Testis (tissue), 3 donors: ENCODE measurements around the gene SAT1. TPM values are rescaled to one million over a fixed set of nuclear protein-coding genes. Genes with fewer than 3 reads are reported as not detected.

Experiments used
- DNase-seq: peaks from one replicate; pipeline ENCODE4 v3.0.0-alpha.2; 2019
- H3K27ac ChIP-seq, 2 donors: fragments of 200-600 bp; sonication (generic); one replicate each; pipeline ENCODE4 v1.5.1; 2019
- H3K27me3 ChIP-seq: fragments of 200-600 bp; sonication (generic); one replicate; pipeline ENCODE4 v1.5.1; 2019
- H3K36me3 ChIP-seq: fragments of 200-600 bp; sonication (generic); one replicate; pipeline ENCODE4 v1.5.1; 2017; ENCODE audit warnings: low read depth; ENCODE audit errors: missing control alignments
- H3K4me1 ChIP-seq: fragments of 200-600 bp; sonication (generic); one replicate; pipeline ENCODE4 v1.5.1; 2019
- H3K4me3 ChIP-seq, 2 donors: fragments of 200-600 bp; sonication (generic); one replicate each; pipeline ENCODE4 v1.5.1; 2017 to 2019
- H3K9me3 ChIP-seq: fragments of 200-600 bp; sonication (generic); one replicate; pipeline ENCODE4 v1.5.1; 2017
- CTCF ChIP-seq, 3 experiments: fragments of 450-650 bp in 2 of 3; fragments of 200-600 bp in 1 of 3; sonication (generic) in 1 of 3; IDR thresholded peaks; one replicate each; pipeline ENCODE4 v1.5.1; 2016 to 2019; ENCODE audit warnings: antibody characterized with exemption in 3 of 3, mild to moderate bottlenecking in 2 of 3, moderate library complexity in 1 of 3
- POLR2A ChIP-seq: fragments of 450-650 bp; IDR thresholded peaks from one replicate; pipeline ENCODE4 v1.6.1; 2017; ENCODE audit warnings: antibody characterized with exemption, mild to moderate bottlenecking, moderate library complexity
- WGBS, 2 donors: methylation state at CpG; one replicate each; pipeline ENCODE4 v1.1.5; 2018; 5-methylcytosine and 5-hydroxymethylcytosine counted together
- intact Hi-C: fragments of 100-400 bp; cut with DNase I; formaldehyde crosslinking; loops from one replicate; pipeline ENCODE4 v1.15.1; 2023; ENCODE audit warnings: low total_unique reads
- polyA plus RNA-seq: library from polyadenylated mRNA; stranded (reverse); fragments of 350-450 nt; fragmentation: Illumina TruSeq; extraction: RNeasy Lipid Tissue Mini Kit (QIAGEN cat#74804); gene quantifications from one replicate; pipeline ENCODE4 v1.2.3, GENCODE V29; 2014; ENCODE audit warnings: low read depth, low replicate concordance; ENCODE audit not compliant: insufficient read depth
- total RNA-seq, 2 donors: library from RNA; depleted of rRNA; stranded (reverse); fragments of >200 nt; gene quantifications; one replicate each; pipeline ENCODE4 v1.2.3, GENCODE V29; 2016

Gene SAT1
- total and polyA plus RNA-seq, 3 donors from 2014 or later: 258 to 459 (median 299) TPM

GRCh38 chrX:23787745-23788118, 4.8 kb downstream of the SAT1 start:
- no peaks in the 10 kb centered on the region for H3K9me3 ChIP-seq
- intact Hi-C loops: loop anchor here (10.0 kb wide), 1 partner anchor 117 kb away; the partner anchor contains the start of genes APOO and CXorf58
- no peak overlapping the region for H3K27ac ChIP-seq
- no peak for DNase-seq
- no peaks in the 10 kb centered on the region for H3K4me1 ChIP-seq
- no peak overlapping the region for H3K4me3 ChIP-seq
- TF ChIP-seq CTCF (IDR thresholded peaks at IDR 0.05) (no peak), POLR2A (no peak)
- no peaks in the 10 kb centered on the region for H3K27me3 ChIP-seq
- WGBS, 2 donors: 95 to 100% methylated on average over 1 to 2 of the region's 2 CpGs
- H3K36me3 ChIP-seq: no peaks in the 10 kb centered on the region

GRCh38 chrX:23788521-23788920, 5.5 kb downstream of the SAT1 start:
- DNase-seq: no peak
- Histone ChIP-seq H3K9me3 (no peaks in the 10 kb centered on the region), H3K27ac (no peak overlapping the region), H3K4me3 (no peak overlapping the region), H3K27me3 (no peaks in the 10 kb centered on the region), H3K36me3 (no peaks in the 10 kb centered on the region), H3K4me1 (no peaks in the 10 kb centered on the region)
- intact Hi-C loops: loop anchor here (10.0 kb wide), 1 partner anchor 116 kb away; the partner anchor contains the start of genes APOO and CXorf58
- TF ChIP-seq CTCF (IDR thresholded peaks at IDR 0.05): no peak
- no peak for TF ChIP-seq POLR2A

GRCh38 chrX:23788946-23789345, 6.0 kb downstream of the SAT1 start:
- H3K27ac ChIP-seq: no peak overlapping the region
- H3K36me3 ChIP-seq: no peaks in the 10 kb centered on the region
- H3K27me3 ChIP-seq: no peaks in the 10 kb centered on the region
- intact Hi-C loops: loop anchor here (10.0 kb wide), 1 partner anchor 116 kb away; the partner anchor contains the start of genes APOO and CXorf58
- no peaks in the 10 kb centered on the region for H3K9me3 ChIP-seq
- no peak for DNase-seq
- no peak for TF ChIP-seq POLR2A
- TF ChIP-seq CTCF (IDR thresholded peaks at IDR 0.05): no peak
- 78 to 84% methylated on average over 3 of the region's 4 CpGs for WGBS, 2 donors
- H3K4me3 ChIP-seq: no peak overlapping the region
- no peaks in the 10 kb centered on the region for H3K4me1 ChIP-seq

DNA sequence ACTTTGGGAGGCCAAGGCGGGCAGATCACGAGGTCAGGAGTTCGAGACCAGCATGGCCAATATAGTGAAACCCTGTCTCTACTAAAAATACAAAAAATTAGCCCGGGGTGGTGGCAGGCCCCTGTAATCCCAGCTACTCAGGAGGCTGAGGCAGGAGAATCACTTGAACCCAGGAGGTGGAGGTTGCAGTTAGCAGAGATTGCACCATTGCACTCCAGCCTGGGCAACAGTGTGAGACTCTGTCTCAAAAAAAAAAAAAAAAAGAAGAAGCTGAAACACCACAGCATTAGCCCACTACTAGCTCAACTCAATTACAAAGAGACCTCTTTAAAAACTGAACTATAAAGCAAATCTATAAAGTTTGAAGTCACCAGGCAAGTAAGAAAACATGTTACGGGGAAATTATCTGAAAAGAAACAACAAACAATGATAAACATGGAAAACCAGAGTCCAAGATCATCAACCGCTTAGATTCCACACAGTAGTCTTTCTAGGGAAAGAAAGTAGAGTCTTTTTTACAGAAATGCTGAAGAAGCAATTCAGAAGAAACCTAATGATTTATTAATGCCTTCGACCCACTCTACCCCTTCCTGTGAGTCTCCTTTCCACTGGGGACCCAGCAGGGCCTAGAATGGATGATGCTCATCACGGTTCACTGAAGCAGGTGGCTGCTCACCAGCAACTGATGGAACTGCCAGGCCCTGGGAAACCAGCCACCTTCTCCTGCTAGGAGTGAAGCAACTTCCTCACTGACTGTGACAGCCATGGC, 6.6 kb downstream of the SAT1 start:
- DNase-seq: no peak
- H3K9me3 ChIP-seq: no peaks in the 10 kb centered on the region
- intact Hi-C loops: loop anchor here (10.0 kb wide), 1 partner anchor 115 kb away; the partner anchor contains the start of genes APOO and CXorf58
- WGBS, 2 donors: 86 to 93% methylated on average over 8 of the region's 8 CpGs
- H3K4me3 ChIP-seq: no peak overlapping the region
- no peaks in the 10 kb centered on the region for H3K27me3 ChIP-seq
- no peaks in the 10 kb centered on the region for H3K4me1 ChIP-seq
- TF ChIP-seq POLR2A (no peak), CTCF (IDR thresholded peaks at IDR 0.05) (no peak)
- no peaks in the 10 kb centered on the region for H3K36me3 ChIP-seq
- no peak overlapping the region for H3K27ac ChIP-seq

DNA sequence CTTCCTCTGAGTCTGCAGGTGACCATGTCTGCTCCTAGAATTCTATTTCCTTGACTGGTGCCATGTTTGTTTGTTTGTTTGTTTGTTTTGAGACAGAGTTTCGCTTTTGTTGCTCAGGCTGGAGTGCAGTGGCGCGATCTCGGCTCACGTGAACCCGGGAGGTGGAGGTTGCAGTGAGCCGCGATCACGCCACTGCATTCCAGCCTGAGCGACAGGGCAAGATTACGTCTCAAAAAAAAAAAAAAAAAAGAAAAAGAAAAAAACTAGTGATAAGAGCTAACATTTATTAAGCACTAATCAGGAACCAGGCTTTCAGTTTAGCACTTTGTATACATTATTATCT, 7.2 kb downstream of the SAT1 start:
- intact Hi-C loops: no loop called here
- H3K4me3 ChIP-seq: no peak overlapping the region
- H3K36me3 ChIP-seq: no peaks in the 10 kb centered on the region
- WGBS, 2 donors: 56 to 87% methylated on average over 11 of the region's 11 CpGs
- no peaks in the 10 kb centered on the region for H3K4me1 ChIP-seq
- no peak overlapping the region for H3K27ac ChIP-seq
- H3K9me3 ChIP-seq: no peaks in the 10 kb centered on the region
- no peak for TF ChIP-seq POLR2A
- no peak for TF ChIP-seq CTCF (IDR thresholded peaks at IDR 0.05)
- DNase-seq: peak; percentile 44
- H3K27me3 ChIP-seq: no peaks in the 10 kb centered on the region
